DMS153 treated with DMSO at 0.1 percent for 48 hours (cell line): ENCODE measurements around the gene MYO1E.
A peak's percentile ranks its signal among the peaks of the same experiment; 100 is the strongest.

ENCODE experiments used
- DNase-seq: peaks from one replicate; lab custom pipeline; 2025; ENCODE audit not compliant: unreplicated experiment; lab: John Stamatoyannopoulos, UW

MYO1E gene

GRCh38 chr15:59268852-59269407, 103.7 kb downstream of the MYO1E start:
- no peak for DNase-seq

- no peak for DNase-seq
Observed at GRCh38 chr15:59268168-59268851, 104.4 kb downstream of the MYO1E start.

- no peak for DNase-seq
Observed at GRCh38 chr15:59266028-59266427, 106.6 kb downstream of the MYO1E start.

- DNase-seq = no peak
Observed at GRCh38 chr15:59262316-59262715, 110.4 kb downstream of the MYO1E start.

- no peak for DNase-seq
Observed at GRCh38 chr15:59260090-59260489, 112.6 kb downstream of the MYO1E start.

GRCh38 chr15:59259137-59259943, 113.3 kb downstream of the MYO1E start:
- DNase-seq = no peak

- no peak for DNase-seq
Observed at GRCh38 chr15:59258317-59258716, 114.4 kb downstream of the MYO1E start.

- DNase-seq = no peak
Observed at GRCh38 chr15:59257140-59257539, 115.5 kb downstream of the MYO1E start.

GRCh38 chr15:59256482-59256881, 116.2 kb downstream of the MYO1E start:
- DNase-seq = no peak

- no peak for DNase-seq
Observed at GRCh38 chr15:59255680-59256336, 116.9 kb downstream of the MYO1E start.

GRCh38 chr15:59252137-59252536, 120.5 kb downstream of the MYO1E start:
- no peak for DNase-seq

- no peak for DNase-seq
Observed at GRCh38 chr15:59251001-59251845, 121.4 kb downstream of the MYO1E start.

GRCh38 chr15:59250249-59250648, 122.4 kb downstream of the MYO1E start:
- no peak for DNase-seq

- no peak for DNase-seq
Observed at GRCh38 chr15:59249816-59250215, 122.9 kb downstream of the MYO1E start.

- peak; percentile 7 for DNase-seq
Observed at GRCh38 chr15:59247364-59247763, 125.3 kb downstream of the MYO1E start.

GRCh38 chr15:59245559-59245958, 127.1 kb downstream of the MYO1E start:
- no peak for DNase-seq

- DNase-seq = no peak
Observed at GRCh38 chr15:59244337-59244736, 128.3 kb downstream of the MYO1E start.

GRCh38 chr15:59243622-59244021, 129.0 kb downstream of the MYO1E start:
- no peak for DNase-seq

GRCh38 chr15:59242649-59243048, 130.0 kb downstream of the MYO1E start:
- no peak for DNase-seq

GRCh38 chr15:59240036-59240435, 132.6 kb downstream of the MYO1E start:
- DNase-seq = no peak

GRCh38 chr15:59237924-59238331, 134.7 kb downstream of the MYO1E start:
- DNase-seq = no peak
